Suprapubic skin (tissue), 4 donors: Measurements from ENCODE around the gene WDFY2. TPM values are rescaled to one million over a fixed set of nuclear protein-coding genes. Genes with fewer than 3 reads are reported as not detected.
A peak's percentile ranks its signal among the peaks of the same experiment; 100 is the strongest.

ENCODE experiments used
- DNase-seq, 2 donors: peaks; one replicate each; pipeline ENCODE4 v3.0.0-alpha.2; 2019; ENCODE audit warnings: low spot score in 2 of 2
- H3K27ac ChIP-seq: fragments of 200-600 bp; sonication (generic); one replicate; pipeline ENCODE4 v1.5.1; 2019
- H3K27me3 ChIP-seq: fragments of 200-600 bp; sonication (generic); one replicate; pipeline ENCODE4 v1.5.1; 2019
- H3K36me3 ChIP-seq: fragments of 200-600 bp; sonication (generic); one replicate; pipeline ENCODE4 v1.5.1; 2019
- H3K4me1 ChIP-seq: fragments of 200-600 bp; sonication (generic); one replicate; pipeline ENCODE4 v1.5.1; 2019
- H3K4me3 ChIP-seq: fragments of 200-600 bp; sonication (generic); one replicate; pipeline ENCODE4 v1.5.1; 2019; ENCODE audit warnings: mild to moderate bottlenecking
- H3K9me3 ChIP-seq: fragments of 200-600 bp; sonication (generic); one replicate; pipeline ENCODE4 v1.5.1; 2019
- EP300 ChIP-seq: sonication (generic); formaldehyde crosslinking; IDR thresholded peaks from one replicate; pipeline ENCODE4 v1.6.1; 2017; ENCODE audit warnings: antibody characterized with exemption
- POLR2A ChIP-seq, 2 donors: fragments of 450-650 bp; IDR thresholded peaks; one replicate each; pipeline ENCODE4 v1.6.1; 2017; ENCODE audit warnings: antibody characterized with exemption in 2 of 2, mild to moderate bottlenecking in 2 of 2, moderate library complexity in 2 of 2
- POLR2AphosphoS5 ChIP-seq, 3 donors: sonication (generic); formaldehyde crosslinking; IDR thresholded peaks; one replicate each; pipeline ENCODE4 v1.6.1; 2017; ENCODE audit warnings: antibody characterized with exemption in 3 of 3
- WGBS: methylation state at CpG from one replicate; pipeline ENCODE4 v1.1.5; 2018; 5-methylcytosine and 5-hydroxymethylcytosine counted together
- total RNA-seq, 4 donors: library from RNA; depleted of rRNA; stranded (reverse); fragments of >200 nt; gene quantifications; one replicate each; pipeline ENCODE4 v1.1.0, GENCODE V29; 2016
- TF ChIP-seq, protein P1 (sequence below), 2 donors: fragments of 200-600 bp in 1 of 2; fragments of 450-650 bp in 1 of 2; sonication (generic) in 1 of 2; IDR thresholded peaks; one replicate each; pipeline ENCODE4 v1.5.1; 2016 to 2019; ENCODE audit warnings: antibody characterized with exemption in 2 of 2, mild to moderate bottlenecking in 1 of 2, moderate library complexity in 1 of 2

The WDFY2 gene
- total RNA-seq, 4 donors from 2014 or later, result 35.3 to 99.2 (median 40.4) TPM

- H3K27me3 ChIP-seq, result no peaks in the 10 kb centered on the region
- H3K27ac ChIP-seq, result no peak overlapping the region
- 67% methylated on average over 3 of the region's 3 CpGs for WGBS
- H3K4me1 ChIP-seq, result peaks cover 49% of the 10 kb centered on the region
- no peak for TF ChIP-seq EP300
- TF ChIP-seq POLR2A (IDR thresholded peaks at IDR 0.05), result no peak
- TF ChIP-seq POLR2AphosphoS5 (IDR thresholded peaks at IDR 0.05), result no peak
- TF ChIP-seq, protein P1, sequence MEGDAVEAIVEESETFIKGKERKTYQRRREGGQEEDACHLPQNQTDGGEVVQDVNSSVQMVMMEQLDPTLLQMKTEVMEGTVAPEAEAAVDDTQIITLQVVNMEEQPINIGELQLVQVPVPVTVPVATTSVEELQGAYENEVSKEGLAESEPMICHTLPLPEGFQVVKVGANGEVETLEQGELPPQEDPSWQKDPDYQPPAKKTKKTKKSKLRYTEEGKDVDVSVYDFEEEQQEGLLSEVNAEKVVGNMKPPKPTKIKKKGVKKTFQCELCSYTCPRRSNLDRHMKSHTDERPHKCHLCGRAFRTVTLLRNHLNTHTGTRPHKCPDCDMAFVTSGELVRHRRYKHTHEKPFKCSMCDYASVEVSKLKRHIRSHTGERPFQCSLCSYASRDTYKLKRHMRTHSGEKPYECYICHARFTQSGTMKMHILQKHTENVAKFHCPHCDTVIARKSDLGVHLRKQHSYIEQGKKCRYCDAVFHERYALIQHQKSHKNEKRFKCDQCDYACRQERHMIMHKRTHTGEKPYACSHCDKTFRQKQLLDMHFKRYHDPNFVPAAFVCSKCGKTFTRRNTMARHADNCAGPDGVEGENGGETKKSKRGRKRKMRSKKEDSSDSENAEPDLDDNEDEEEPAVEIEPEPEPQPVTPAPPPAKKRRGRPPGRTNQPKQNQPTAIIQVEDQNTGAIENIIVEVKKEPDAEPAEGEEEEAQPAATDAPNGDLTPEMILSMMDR (IDR thresholded peaks at IDR 0.05), result no peak
- no peak for DNase-seq
- H3K4me3 ChIP-seq, result no peak overlapping the region
- H3K9me3 ChIP-seq, result no peaks in the 10 kb centered on the region
- no peaks in the 10 kb centered on the region for H3K36me3 ChIP-seq
These were observed 149.4 kb downstream of the WDFY2 start for GRCh38 chr13:51733374-51734298.

GRCh38 chr13:51734786-51735185, 150.5 kb downstream of the WDFY2 start:
- H3K4me1 ChIP-seq, result peaks cover 51% of the 10 kb centered on the region
- 86% methylated on average over 2 of the region's 2 CpGs for WGBS

DNA sequence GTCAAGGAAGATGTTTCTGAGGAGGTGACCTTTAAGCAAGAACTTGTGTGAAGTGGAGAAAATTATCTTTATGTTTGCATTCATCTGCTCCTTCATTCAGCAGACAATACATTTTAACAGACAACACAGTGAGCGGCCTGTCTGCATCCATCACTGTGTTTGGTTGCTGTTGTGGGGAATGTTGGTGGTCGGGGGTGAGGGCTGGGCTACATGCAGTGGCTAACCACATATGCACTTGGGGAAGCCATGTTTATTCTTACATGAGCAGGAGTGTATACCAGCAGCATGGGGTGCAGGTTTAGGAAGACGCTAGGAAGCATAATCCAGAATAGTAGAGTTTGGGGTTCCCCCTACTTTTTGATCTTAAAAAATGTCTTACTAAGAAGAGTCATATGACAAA, 153.3 kb downstream of the WDFY2 start:
- no peak for DNase-seq
- Histone ChIP-seq H3K27ac (no peak overlapping the region), H3K9me3 (no peaks in the 10 kb centered on the region), H3K27me3 (no peaks in the 10 kb centered on the region), H3K4me3 (no peak overlapping the region), H3K4me1 (peaks cover 41% of the 10 kb centered on the region), H3K36me3 (peaks cover 12% of the 10 kb centered on the region)
- TF ChIP-seq, protein P1 (IDR thresholded peaks at IDR 0.05), result no peak
- TF ChIP-seq POLR2A (IDR thresholded peaks at IDR 0.05) (no peak), POLR2AphosphoS5 (IDR thresholded peaks at IDR 0.05) (no peak), EP300 (no peak)
- WGBS, result 84% methylated on average over 3 of the region's 3 CpGs

More at GRCh38 chr13:51734786-51735185, 150.5 kb downstream of the WDFY2 start:
- Histone ChIP-seq H3K27ac (no peak overlapping the region), H3K4me3 (no peak overlapping the region), H3K27me3 (no peaks in the 10 kb centered on the region), H3K36me3 (peaks cover 5% of the 10 kb centered on the region), H3K9me3 (no peaks in the 10 kb centered on the region)
- no peak for DNase-seq
- no peak for TF ChIP-seq POLR2A (IDR thresholded peaks at IDR 0.05)
- TF ChIP-seq, protein P1 (IDR thresholded peaks at IDR 0.05), result no peak
- TF ChIP-seq EP300, result no peak

- H3K4me3 ChIP-seq, result no peak overlapping the region
- peak overlapping the region; percentile 86 for H3K27ac ChIP-seq
- H3K4me1 ChIP-seq, result peaks cover 36% of the 10 kb centered on the region
- TF ChIP-seq POLR2A (IDR thresholded peaks at IDR 0.05), result no peak
- TF ChIP-seq, protein P1 (IDR thresholded peaks at IDR 0.05), result no peak
- TF ChIP-seq POLR2AphosphoS5 (IDR thresholded peaks at IDR 0.05), result no peak
- TF ChIP-seq EP300, result no peak
- no peaks in the 10 kb centered on the region for H3K27me3 ChIP-seq
- H3K36me3 ChIP-seq, result peaks cover 17% of the 10 kb centered on the region
- WGBS, result 84% methylated on average over 2 of the region's 2 CpGs
- H3K9me3 ChIP-seq, result no peaks in the 10 kb centered on the region
- no peak for DNase-seq
These were observed 154.1 kb downstream of the WDFY2 start for GRCh38 chr13:51738226-51738905.
